GM18868 (cell line): Measurements from ENCODE around the gene SGTA.
"Not testable (repeated sequence)": the region's sequence is repeated elsewhere in the genome, so short reads cannot be mapped to it uniquely, and the experiment has no call there.

Experiments used
- ATAC-seq: cut with Tn5 transposase; IDR thresholded peaks from one replicate; pipeline ENCODE4 v1.9.1; 2021; ENCODE audit warnings: mild to moderate bottlenecking, moderate library complexity; ENCODE audit not compliant: unreplicated experiment

Gene SGTA

DNA sequence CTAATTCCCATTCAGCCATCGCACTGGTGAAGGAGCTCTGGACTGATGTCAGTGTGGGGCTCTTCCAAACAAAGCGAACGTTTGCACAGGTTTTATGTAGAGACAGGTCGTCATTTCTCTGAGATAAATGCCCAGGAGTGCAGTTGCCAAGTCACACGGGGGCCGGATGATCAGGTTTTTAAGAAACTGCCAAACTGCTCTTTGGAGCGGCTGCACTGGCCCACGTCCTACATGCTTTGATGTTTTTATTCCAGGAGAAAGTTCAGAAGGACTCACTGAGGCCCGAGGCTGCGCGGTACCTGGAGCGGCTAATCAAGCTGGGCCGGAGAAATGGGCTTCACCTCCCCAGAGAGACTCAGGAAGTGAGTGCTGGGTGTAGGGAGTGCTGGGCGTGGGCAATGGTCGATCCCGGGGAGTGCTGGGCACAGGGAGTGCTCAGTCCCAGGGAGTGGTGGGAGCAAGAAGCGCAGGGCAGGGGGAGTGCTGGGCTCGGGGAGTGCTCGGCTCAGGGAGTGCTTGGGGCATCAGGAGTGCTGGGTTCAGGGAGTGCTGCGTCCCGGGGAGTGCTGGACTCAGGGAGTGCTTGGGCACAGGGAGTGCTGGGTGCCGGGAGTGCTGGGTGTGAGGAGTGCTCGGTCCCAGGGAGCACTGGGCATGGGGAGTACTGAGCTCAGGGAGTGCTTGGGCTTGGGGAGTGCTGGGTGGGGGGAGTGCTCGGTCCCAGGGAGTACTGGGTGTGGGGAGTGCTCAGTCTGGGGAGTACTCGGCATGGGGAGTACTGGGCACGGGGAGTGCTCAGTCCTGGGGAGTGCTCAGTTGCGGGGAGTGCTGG is 13.0 kb upstream of the SGTA start:
- no peak for ATAC-seq

DNA sequence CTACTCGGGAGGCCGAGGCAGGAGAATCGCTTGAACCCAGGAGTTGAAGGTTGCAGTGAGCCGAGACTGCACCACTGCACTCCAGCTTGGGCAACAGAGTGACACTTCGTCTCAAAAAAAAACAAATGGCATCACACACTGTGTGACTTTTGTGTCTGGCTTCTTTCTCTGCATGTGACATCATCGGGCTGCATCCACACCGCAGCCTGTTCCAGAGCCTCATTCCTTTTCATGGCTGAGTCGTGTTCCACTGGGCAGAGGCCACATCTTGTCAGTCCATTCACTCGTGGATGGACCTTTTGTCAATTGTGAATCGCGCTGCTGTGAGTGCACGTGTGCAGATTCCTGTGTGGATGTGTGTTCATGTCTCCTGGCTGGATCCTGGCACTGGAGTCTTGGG is 10.5 kb upstream of the SGTA start:
- no peak for ATAC-seq

DNA sequence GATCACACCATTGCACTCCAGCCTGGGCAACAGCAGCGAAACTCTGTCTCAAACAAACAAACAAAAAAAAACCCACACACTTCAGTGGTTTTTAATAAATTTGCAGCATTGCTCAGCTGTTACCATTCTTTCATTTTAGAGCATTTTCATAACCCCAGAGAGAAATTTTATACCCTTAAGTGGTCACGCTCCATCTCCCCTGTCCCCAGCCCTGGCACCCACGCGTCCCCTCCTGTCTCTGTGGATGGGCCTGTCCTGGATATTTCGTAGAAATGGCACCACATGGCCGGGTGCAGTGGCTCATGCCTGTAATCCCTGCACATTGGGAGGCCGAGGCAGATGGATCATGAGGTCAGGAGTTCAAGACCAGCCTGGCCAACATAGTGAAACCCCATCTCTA is 10.1 kb upstream of the SGTA start:
- no peak for ATAC-seq

DNA sequence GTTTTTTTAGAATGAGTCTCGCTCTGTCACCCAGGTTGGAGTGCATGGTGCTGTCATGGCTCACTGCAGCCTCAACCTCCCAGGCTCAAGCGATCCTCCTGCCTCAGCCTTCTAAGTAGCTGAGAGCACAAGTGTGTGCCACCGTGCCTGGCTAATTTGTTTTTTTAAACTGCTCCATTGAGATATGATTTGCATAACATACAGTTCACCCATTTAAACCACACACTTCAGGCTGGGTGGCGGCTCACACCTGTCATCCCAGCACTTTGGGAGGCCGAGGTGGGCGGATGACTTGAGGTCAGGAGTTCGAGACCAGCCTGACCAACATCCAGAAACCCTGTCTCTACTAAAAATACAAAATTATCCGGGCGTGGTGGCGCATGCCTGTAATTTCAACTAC is 9.6 kb upstream of the SGTA start:
- ATAC-seq, result not testable (repeated sequence)

DNA sequence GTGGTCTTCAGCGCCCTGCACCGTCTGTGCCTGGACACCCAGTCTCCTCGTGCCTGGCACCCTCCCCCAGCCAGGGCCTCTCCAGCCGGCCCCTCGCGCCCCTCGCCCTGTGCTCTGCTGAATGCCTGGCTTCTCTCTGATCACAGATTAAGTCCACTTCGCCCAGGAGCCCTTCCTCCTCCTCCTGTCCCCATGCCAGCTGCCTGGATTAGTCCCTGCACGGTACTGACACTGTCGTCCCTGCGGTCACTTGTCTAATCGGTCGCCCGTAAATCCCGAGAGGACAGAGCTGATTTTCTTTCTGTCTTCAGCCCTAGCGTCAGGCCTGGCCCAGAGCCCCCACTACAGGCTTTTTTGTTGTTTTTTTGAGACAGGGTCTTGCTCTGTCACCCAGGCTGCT is 8.8 kb upstream of the SGTA start:
- ATAC-seq, result no peak

DNA sequence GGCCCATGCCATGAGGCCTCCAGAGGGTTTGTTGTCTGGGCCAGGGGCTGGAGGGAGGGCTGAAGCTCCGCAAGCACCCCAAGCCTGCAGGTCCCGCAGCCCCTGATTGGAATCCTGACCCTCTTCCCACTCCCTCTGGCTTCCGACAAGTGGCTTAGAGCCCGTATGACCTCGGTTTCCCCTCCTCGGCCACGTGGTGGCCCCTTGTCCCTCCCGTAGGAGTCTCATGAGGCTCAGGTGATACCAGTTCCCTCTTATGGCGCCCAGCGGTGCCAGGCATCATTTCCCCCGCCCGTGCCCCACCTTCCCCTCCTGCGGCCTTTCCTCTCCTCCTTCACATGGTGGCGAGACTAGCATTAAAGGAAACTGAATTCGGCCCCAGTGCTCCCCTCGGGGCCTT is 8.4 kb upstream of the SGTA start:
- ATAC-seq, result no peak

DNA sequence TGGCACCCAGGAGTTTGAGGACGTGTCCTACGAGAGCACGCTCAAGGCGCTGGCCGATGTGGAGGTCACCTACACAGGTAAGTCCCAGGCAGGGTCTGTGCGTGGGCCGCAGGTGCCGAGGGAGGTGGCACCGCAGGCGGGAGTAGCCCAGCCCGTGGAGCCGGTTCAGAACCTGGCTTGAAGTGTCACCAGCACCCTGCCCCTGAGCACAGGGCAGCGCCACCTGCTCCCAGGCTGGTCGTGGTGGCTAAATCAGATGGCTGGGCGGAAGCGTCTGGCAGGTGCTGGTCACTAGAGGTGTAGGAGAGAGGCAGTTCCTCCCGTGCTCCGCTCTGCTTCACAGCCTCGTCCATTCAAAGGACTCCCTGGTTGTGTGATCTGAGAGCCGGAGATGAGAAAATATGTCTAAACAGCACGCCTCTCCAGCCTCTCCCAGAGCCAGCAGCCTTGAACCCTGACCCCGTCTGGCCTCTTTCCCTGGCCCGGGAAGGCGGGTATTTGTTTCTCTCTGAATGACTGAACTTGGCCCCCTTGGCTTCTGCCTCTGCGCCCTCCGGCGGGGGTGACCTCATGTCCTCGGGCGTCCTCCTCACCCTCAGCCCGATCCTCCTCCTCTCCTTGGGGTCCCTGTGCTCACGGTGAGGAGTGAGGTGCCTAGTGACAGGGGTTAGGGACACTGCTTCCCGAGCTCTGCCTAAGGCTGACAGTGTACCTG is 7.6 kb upstream of the SGTA start:
- no peak for ATAC-seq

DNA sequence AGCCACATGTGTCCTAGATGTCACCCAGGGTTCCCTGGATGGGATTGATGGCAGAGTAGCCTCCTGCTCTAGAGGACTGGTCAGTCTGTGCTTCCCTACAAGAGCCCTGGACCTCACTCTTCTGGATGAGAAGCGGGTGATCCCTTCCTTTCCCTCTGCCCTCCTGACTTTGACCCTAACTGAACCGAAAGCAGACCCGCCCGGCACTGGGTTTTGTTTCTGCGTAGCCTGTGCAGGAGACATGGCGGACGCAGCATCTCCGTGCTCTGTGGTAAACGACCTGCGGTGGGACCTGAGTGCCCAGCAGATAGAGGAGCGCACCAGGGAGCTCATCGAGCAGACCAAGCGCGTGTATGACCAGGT is 7.1 kb upstream of the SGTA start:
- ATAC-seq, result no peak

DNA sequence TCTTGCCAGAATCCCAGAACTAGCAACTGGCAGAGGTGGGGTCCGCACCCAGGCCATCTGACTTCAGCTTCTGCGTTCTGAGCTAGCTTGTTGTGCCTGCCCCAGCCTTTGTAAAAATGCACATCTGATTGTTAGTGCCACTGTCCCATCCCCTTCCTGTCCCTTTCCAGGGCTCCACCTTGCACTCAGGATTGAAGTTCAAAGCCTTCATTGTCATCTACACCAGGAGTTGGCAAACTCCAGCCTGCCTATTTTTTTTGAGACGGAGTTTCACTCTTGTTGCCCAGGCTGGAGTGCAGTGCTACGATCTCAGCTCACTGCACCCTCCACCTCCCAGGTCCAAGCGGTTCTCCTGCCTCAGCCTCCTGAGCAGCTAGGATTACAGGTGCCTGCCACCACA is 5.2 kb upstream of the SGTA start:
- no peak for ATAC-seq

DNA sequence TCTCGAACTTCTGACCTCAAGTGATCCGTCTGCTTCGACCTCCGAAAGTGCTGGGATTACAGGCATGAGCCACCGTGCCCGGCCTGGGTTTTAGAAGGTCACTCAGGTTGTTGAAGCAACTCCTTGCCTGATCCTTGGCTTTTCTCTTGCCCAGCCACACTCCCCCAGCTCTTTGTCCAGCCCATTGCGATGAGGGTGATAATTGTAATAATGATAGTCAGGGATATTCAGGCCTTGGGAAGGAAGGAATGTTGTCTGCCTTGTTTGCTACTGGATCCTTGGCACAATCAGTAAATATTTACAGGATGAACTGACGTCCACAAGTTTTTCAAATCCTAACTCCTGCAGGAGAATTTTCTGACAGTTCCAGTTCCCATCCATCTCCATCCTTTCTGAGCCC is 4.0 kb upstream of the SGTA start:
- no peak for ATAC-seq

DNA sequence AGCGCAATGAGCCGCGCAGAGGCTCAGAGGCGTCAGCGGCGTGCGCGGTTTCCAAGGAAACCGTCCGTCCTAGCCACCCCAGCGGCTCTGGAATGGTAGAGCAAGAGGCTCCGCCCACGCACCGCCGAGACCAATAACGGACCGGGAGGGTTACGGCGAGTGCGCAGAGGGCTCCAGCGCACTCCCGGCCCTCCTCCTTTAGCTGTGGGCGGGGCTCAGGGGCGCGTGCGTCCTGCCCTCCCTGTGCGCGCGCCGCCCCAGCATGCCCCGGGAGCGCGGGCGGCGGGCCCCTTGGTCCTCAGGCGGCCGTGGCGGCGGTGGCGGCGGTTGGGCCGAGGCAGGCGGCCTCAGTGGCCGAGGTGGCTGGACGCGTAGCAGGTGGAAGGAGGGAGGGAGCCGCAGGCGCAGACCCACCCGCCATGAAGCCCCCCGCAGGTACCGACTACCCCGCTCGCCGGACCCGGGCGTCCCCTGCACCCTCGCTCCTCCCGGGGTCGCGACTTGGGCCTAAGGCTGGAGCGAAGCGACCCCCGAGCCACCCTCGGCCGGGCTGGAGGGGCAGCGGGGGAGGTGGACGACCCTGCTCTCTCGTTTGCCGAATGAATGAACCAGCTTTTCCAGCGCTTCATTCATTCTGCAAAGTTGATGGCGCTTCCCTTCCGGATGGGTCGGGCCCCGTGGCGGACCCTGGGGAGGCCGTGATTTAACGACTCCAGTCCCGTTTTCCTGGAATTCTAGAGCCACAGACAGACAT is 2.3 kb upstream of the SGTA start, which contains the start of gene THOP1:
Gene THOP1 (plus strand): TSS at position 260 of the 754 bp plus-strand sequence. CDS start 160 bp downstream, at position 420.
- ATAC-seq, result peak; percentile 65

DNA sequence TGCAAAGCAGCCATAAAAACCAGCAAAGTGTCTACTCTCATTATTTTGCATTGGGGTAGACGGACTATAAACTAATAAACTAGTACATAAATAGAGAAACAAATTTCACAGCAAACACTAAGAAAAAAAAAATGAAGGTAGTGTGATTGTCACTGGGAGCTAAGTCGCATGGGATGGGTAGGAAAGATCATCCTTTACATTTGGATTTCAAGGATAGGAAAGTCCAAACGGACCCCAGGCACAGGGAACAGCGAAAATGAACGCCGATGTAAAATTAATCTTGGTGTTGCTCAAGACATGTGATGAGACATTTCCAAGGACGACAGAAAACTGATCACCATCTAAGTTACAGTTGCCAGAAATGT is 690 bp upstream of the SGTA start:
- ATAC-seq, result no peak

DNA sequence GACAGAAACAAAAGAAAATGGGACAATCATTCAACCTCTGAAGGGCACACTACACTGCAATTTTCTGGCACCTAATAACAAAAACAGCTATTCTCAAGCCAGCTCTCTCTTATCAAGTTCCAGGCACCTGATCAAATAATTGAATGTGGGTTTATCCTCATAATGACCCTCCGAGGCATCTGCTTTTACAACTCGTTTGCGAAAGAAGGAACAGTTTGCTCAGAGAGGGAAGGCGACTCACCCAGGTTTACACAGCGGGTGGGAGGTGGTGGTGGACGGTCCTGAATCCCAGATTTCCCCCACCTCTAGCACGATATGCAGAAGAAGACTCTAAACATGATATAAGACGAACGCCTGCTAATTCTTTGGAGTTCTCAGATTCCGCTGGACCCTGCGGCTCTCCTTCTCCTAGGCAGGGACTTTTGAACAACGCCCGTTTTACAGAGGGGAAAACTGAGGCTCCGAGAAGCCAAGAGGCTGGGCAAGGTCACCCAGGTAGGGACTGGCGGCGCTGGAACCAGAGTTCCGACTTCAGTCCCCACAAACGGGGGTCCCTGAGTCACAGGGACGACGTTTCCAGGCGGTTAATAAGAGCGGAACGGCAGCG is 641 bp downstream of the SGTA start:
- no peak for ATAC-seq

DNA sequence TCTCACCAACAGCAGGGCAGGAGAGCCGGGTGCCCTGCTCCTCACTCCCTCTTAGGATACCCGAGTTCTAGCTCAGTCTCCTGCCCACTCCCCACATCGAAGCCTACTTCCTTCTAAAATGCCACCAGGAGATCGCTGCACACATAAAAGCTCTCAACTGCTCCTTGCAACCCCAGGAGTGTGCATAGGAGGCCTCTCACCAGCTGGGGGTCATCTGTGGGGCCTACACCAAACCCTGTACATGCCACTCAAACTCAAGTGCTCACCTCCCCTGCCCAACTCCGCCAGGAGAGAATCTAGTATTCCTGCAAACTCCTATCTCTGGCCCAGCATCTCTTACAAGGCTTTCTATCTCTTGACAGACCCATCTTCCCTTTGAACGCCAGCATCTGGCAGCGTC is 2.8 kb downstream of the SGTA start:
- no peak for ATAC-seq

DNA sequence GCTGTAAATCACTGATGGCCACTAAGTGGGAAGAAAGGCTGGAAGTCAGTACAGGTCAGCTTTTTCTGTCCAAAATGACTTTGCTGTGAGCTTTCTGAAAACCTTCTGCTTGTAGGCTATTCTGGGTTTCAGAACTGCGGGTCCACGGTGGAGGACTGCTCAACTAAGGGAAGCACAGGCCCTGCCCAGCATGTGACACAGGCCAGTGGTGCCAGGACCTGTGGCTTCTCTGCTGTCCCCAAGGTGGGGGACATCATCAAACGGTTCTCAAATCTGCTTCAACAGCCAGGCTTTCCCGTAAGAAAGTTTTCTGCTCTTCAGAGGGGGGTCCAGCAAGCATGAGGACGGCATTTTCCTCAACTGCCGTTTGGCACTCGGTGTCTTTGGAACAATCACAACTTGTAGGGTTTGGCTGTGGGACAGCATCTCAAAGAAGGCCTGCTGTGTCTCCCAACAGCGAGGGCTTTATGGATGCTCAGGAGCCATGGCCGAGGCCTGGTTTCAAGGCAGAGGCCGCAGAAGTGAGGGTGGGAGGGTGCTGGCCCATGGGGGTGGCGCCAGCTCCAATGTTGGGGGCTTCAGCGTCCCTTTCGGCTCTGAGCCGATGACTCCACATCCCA is 3.8 kb downstream of the SGTA start:
- no peak for ATAC-seq

DNA sequence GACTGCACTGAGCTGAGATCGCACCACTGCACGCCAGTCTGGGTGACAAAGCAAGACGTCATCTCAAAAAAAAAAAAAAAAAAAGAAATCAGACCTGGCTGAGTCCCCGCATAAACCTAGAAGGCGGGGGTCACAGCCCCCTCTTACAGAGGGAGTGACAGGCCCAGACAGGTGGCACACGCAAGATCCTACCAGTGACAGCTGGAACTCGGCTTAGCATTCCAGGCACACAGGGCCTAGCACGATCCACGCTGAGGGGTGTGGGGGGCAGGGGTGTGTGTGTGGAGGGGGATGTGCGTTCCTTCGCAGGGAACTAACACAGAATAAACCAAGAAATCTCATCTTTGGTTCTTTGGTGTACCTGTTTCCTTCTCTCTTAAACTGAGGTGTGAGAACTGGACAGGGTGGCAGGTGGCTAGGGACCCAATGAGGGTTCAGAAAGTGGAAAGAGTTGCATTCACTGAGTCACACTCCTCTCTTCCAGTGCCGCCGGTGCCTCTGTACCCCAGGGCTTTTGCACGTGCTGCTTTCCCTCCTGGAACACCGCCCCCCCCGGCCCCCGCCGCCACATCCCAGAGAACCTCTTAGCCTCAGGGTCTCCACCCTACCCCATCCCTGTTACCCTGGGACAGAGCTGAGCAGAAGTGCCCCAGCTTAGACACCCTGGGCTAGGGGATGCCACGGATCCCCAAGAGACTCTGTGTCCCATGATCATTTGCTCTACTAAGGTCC is 5.0 kb downstream of the SGTA start:
- no peak for ATAC-seq

DNA sequence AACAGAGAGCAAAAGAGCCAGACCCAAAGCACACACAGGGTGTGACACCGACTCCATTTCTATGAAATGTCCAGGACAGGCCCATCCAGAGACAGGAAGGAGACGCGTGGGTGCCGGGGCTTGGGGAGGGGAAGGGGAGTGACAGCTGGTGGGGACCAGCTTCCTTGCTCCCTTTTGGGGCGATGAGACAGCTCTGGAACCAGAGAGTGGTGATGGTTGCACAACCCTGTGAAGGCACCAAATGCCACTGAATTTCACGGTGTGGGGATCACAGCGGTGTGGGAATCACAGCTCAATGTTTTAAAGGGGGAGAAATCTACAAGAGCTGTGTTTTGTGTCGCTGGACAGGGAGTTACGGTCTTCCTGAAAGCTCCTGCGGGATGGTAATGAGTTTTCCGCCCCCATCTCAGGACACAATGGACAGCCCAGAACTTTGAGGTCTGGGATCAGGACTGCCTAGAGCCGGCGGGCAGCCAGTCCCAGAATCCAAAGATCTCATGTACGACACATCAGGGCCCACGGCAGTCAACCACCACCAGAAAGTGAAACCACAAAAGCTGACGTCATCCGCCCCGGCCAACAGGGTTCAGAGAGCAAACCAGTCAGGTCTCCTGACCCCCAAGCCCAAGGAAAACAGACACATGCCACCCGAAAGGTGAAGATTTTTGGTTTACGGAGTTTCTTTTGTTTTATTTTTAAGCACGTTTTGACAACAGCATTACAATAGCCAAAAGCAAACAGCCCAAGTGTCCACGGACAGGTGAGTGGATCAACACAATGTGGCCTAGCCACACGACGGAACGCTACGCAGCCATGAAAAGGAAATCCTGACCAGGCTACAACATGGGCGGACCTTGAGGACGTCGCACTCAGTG is 7.3 kb downstream of the SGTA start:
- no peak for ATAC-seq

DNA sequence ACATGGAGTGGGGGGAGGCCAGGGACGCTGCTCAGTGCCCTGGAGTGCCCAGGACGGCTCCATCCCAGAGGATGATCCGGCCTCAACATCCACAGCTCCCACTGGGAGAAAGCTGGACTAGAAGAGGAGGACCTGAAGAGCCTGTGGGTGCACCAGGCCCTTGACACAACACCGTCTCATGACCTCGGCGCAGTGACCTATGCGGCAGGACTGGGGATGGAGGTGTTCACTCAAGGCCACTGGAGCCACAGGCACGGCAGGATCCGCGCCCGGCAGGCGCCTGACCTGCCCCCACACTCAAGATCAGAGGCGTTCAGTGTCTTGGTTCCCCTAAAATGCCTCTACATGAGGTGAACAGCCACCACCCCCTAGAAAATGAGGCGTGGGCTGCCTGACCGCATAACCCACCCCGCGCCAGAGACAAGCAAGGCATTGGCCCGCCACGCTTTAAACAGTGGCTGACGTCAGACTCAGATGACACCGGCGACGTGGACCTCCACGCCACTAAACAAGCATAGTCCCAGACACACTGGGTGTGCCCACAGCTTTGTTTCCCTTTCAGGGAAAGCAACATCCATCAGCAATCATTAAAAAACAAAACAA is 8.0 kb downstream of the SGTA start:
- no peak for ATAC-seq
